NCI-H2029 (cell line): ENCODE results near the gene PRIM2.
"Not testable (repeated sequence)": the region's sequence is repeated elsewhere in the genome, so short reads cannot be mapped to it uniquely, and the experiment has no call there.

Experiments
- DNase-seq: peaks from one replicate; lab custom pipeline; 2025; lab: John Stamatoyannopoulos, UW

Gene PRIM2

DNA sequence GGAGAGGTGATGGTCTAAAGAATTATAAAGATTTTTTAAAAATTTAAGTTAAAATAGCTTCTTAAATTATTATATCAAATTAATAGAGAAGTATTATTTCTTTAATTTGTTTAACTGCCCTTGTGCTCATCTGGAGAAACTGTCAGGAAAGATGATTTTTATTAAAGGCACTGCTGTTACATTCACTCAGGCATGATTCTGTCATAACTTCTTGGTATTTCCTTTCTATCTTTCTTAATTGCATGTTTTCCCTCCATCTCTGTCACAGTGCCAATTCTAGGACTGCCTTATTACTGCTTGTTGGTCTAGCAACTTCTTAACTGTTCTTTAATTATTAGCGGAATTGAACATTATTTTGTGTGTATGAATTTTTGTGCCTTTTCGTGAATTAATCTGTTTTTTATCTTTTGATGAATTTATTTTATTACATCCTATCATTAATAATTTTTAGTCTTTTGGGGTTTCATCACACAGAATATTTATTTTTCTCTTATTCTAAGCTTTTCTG lies 47.7 kb downstream of the PRIM2 start:
- not testable (repeated sequence) for DNase-seq

DNA sequence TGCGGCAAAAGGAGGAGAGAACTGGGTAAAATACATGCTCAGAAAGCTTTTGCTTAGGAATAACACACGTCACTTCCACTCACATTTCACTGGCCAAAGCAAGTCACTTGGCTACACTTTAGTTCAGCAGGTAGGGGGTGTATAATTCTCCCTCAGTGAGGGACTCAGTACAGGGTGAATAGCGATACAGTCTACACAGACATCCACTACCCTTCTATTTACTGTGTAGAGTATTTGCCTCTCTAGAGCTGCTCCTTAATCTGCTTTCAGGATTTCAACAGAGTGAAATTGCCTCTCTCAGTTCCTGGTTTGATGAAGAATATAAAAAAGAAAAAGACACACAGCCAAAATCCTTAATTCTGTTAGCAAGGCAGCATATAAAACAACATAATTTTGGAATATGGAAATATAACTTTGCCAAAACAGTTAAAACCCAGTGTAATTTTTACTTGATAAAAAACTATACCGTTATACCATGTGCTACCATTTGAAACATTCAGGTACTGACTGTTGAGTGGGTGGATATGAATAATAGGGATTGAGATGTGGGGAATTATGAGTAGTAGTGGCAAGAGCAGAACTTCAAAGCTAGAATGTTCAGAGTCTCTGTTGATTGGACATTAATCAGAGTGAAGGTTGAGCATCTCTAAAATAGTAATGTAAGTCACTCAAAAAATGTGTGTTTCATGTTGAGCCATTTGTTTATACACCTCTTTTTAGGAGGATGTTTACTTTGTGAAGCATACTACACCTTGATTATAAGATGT lies 51.7 kb downstream of the PRIM2 start:
- not testable (repeated sequence) for DNase-seq

DNA sequence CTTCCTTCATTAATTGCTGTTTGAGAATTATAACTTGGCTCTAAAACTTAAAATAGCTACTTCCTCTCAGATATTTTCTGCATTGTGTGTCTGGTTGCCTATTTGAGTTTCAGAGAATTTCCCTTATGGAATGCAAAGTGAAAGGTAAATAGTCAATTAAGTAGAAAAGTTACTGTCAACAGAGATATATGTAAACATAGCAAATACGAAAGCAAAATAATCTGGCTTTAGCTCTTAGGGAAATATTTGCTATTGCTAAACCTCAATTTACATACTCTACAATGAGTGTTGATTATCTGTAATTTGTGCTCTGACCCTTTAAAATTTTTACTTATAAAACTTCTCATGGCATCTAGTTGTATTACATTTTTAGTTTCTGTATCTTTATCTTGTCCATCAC lies 54.3 kb downstream of the PRIM2 start:
- not testable (repeated sequence) for DNase-seq

DNA sequence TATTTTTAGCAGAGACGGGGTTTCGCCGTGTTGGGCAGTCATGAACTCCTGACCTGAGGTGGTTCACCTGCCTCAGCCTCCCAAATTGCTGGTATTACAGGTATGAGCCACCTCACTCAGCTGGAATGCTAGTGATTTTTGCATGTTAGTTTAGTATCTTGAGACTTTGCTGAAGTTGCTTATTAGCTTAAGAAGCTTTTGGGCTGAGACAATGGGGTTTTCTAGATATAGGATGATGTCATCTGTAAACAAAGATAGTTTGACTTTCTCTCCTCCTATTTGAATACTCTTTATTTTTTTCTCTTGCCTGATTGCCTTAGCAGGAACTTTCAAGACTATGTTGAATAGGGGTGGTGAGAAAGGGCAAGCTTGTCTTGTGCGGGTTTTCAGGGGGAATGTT lies 57.3 kb downstream of the PRIM2 start:
- not testable (repeated sequence) for DNase-seq

DNA sequence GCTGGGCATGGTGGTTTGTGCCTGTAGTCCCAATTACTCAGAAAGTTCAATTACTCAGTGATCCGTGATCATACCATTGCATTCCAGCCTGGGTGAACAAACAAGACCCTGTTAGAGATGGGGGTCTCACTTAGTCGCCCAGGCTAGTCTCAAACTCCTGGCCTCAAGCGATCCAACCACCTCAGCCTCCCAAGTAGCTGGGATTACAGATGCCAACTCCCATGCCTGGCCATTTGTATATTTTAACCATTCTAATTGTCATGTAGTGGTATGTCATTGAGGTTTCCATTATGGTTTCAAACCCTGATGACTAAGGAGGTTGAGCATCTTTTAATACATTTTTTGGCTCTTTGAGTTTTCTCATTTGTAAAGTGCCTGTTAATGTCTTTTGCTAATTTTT lies 58.7 kb downstream of the PRIM2 start:
- not testable (repeated sequence) for DNase-seq

DNA sequence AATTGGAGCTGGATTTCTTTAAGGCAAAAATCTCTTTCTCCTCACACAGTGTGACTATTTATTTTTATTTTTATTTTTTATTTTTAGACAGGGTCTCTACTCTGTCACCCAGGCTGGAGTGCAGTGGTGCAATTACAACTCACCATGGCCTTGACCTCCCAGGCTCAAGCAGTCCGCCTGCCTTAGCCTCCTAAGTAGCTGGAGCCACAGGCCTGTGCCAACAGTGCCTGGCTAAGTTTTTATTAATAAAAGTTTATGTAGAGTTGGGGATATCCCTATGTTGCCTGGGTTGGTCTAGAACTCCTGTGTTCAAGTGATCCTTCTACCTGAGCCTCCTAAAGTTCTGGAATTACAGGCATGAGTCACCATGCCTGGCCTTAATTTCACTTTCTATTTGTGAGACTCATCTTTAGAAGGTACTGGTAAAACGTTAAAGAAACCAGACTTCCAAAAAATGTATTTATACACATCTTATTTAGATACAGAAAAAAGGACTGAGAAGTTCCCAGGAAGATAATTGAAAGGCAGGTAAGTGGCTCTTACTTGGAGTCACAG lies 71.7 kb downstream of the PRIM2 start:
- DNase-seq, result not testable (repeated sequence)

DNA sequence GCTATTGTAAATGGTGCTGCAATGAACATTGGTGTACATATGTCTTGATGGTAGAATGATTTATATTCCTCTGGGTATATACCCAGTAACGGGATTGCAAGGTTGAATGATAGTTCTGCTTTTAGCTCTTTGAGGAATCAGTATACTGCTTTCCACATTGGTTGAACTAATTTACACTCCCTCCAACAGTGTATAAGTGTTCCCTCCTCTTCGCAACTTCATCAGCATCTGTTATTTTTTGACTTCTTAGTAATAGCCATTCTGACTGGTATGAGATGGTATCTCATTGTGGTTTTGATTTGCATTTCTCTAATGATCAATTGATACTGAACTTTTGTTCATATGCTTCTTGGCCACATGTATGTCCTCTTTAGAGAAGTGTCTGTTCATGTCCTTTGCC lies 73.4 kb downstream of the PRIM2 start:
- not testable (repeated sequence) for DNase-seq

DNA sequence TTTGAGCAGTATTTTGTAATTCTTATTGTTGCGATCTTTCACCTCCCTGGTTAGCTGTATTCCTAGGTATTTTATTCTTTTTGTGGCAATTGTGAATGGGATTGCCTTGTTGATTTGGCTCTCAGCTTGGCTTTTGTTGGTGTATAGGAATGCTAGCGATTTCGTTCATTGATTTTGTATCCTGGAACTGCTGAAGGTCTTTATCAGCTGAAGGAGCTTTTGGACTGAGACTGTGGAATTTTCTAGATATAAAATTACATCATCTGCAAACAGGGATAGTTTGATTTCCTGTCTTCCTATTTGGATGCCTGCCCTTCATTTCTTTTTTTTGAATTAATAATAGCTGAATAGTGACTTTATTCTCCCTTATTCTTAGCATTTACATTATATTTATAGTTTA lies 74.6 kb downstream of the PRIM2 start:
- not testable (repeated sequence) for DNase-seq

DNA sequence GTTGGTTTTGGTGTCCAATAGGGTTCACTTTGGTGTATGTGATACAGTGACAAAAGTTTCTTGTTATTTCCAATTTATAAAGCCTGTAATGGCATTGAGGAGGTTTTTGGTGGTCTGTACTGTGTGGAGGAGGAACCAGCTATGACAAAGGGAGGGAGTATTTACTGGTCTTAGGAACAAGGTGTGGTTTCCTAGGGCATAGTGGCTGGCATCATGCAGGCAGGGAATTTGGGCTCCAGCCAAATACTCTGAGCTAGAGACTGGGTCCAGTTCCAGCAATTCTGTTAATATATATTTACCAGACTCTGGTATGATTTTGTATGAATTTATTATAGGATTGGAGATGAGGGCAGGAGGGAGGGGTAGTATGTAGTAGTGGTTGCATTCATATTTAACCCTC lies 101.9 kb downstream of the PRIM2 start:
- DNase-seq, result not testable (repeated sequence)

DNA sequence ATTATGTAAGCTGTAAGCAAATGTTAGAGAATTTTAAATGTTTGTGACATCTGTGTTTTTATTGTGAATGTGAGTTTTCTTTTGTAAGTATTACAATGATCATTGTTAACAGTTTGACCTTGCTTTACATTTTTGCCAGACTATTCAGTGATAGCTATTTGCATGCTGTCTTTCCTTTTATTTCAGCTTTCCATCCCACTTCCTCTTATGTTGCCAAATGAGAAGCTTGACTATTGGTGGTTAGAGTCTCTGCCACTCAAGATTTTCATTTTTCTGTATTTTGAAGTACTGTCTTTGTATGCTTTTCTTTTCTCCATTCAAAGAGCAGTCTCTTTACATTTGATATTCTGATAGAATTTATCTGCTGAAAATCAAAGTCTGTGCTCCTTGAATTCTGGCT lies 104.1 kb downstream of the PRIM2 start:
- no peak for DNase-seq

DNA sequence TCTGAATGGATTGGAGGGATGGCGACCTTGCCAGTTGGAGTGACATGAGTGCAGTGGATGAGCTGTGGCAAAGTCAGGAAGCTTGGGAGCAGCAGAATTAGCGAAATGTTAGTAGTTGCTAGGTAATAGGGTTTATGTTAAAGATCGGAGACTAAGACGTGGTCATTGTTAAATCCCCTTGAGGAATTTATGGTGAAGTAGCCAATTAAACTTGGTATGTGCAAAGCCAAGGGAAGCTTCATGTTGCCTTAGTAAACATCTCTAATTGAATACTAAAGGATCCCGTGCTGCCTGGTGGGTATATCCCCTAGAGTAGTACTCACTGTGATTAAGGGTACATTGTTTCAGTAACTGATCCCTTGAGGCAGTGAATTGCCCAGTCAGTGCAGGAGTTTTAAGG lies 106.0 kb downstream of the PRIM2 start:
- DNase-seq, result no peak

DNA sequence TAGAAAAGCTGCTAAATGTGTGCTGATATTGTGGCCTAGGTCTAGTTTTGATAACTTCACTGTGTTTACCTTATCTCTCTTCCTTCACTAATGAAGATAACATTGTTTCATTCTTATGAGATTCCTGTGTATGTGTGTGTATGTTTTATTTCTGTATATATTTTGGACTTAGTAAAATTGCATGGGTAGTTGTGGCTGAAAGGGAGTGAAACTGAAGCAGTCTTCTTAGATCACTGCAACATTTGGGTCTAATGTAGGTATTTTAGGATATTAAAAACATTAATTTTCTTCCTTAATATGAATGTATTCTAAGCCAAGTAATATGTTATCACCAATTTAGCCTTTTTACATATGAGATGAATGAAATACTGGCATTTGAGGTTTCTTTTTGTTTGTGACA lies 114.3 kb downstream of the PRIM2 start:
- DNase-seq, result not testable (repeated sequence)

DNA sequence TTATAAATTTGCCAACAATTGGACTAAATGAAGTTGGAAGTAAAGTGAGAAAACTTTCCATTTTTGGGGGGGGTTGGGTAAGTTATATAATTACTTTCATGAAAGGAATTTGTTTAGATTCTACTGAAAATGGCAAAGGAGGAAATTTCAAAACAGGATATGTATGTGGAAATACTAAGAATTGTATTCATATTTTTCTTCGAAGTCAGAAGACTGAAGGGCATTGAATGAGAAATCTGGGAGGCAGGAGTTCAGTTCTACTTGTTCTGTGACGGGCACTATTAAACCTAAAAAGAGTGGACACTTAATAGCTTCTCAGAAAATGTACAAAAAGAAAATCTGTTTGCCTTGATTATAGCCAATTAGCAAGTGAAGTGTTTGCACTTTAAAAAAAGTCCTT lies 114.7 kb downstream of the PRIM2 start:
- DNase-seq, result no peak

DNA sequence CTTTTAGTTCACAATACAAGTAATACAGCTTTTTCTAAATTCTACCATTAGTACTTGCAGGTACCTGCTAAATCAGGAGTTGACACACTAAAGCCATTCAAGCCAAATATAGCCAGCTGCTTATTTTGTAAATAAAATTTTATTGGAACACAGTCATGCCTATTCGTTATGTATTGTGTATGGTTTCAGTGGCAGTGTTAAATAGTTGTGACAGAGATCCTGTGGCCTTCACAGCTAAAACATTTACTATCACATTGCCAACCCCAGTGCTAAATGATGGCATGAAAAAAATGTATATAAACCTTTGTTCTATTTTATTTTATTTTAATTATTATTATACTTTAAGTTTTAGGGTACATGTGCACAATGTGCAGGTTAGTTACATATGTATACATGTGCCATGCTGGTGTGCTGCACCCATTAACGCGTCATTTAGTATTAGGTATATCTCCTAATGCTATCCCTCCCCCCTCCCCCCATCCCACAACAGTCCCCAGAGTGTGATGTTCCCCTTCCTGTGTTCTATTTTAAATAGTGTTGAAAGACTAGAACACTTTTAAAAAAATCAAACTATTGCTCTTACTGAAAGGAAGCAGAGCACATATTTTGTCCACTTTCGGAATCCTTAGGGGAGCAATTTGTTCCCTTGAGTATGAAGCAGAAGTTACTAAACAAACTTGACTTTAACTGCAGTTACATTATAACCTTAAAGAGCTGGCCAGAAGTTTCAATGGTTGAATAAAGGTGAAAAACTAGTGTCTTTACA lies 115.7 kb downstream of the PRIM2 start:
- no peak for DNase-seq

DNA sequence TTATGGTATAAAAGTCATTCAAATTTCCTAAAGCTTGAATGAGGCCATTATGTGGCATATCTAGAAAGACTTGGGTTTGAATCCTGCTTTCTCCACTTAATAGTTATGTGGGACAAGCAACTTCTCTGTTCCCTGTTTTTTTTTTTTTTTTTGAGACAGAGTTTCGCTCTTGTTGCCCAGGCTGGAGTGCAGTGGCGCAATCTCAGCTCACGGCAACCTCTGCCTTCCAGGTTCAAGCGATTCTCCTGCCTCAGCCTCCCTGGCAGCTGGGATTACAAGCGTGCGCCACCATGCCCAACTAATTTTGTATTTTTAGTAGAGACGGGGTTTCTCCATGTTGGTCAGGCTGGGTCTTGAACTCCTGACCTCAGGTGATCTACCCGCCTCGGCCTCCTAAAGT lies 116.4 kb downstream of the PRIM2 start:
- DNase-seq, result not testable (repeated sequence)

DNA sequence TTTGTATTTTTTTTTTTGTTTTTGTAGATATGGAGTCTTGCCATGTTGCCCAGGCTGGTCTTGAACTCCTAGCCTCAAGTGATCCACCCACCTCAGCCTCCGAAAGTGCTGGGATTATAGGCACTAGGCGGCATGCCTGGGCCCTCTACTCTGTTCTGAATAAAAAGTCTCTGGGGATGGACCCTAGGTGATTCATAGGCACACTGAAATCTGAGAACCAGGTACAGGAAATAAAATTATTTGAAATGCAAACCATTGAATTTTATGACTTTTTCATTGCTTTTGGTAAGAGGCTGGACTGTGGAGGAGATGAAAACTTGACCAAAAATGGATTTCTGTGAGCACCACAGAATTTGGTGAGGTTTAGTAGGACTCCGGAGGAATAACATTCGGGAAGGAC lies 117.5 kb downstream of the PRIM2 start:
- DNase-seq, result no peak

DNA sequence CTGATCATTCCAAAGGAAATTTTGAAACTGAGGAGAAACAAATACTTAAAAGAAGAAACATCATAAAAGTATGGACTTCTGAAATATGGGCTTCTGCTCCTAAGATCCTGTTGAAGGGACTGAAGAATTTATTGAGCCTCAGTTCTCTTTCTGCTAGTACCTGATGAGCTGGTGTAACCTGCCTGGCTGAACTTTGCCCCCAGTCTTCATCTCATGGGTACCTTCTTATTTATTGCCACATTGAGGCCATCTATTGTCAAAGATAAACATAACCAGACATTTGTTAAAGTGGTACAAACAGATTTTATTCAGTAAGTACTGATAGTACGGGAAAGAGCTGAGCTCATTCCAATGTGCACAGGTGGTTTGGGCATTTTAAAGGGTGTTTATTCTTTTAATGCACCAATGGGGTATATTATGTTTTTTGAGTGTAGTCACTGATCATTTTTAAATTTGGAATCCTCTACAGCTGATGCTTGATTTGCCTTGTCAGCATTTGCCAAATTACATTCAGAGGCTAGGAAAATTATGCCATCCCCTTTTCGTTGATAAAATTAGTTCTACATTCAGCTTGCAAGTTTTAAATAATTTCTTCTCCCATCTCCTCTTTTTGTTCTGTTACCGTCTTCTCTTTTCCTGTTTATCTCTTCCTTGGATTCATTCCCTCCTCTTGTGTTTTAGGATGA lies 118.2 kb downstream of the PRIM2 start:
- DNase-seq, result no peak

DNA sequence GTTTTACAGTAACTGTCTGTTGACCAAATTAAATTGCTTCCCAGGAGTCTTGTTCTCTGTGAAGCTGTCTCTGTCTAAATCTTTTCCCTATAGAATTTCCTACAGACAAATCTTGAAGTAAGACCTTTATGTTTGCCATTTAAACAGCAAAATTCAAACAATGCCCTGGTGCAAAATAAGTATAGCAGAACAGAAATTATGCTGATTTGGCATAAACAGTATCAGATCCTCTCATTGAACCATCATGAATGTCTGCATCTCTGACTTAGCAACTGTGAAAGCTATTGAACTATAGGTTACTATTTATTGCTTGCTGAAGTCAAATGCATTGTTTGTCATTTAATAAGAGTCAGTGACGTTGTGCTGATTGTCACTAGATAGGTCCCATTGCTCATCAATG lies 123.3 kb downstream of the PRIM2 start:
- not testable (repeated sequence) for DNase-seq

DNA sequence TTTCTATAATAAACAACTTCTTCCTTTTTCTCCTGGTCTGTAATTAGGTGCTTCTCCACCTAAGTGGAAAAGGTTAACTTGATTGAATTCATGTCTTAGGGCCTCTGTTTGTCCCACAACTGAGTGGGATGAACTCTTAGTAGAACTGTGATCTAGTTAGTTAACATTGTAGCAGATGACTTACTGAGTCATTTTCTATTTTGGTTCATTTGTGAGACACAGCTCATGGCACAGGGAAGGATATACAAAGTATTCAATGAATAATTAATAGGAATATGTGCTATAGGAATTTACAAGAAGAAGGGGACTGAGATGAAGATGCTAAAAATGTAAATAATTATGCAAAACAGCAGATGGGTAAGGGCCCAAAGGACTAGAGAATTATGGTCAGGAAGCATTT lies 124.7 kb downstream of the PRIM2 start:
- not testable (repeated sequence) for DNase-seq

DNA sequence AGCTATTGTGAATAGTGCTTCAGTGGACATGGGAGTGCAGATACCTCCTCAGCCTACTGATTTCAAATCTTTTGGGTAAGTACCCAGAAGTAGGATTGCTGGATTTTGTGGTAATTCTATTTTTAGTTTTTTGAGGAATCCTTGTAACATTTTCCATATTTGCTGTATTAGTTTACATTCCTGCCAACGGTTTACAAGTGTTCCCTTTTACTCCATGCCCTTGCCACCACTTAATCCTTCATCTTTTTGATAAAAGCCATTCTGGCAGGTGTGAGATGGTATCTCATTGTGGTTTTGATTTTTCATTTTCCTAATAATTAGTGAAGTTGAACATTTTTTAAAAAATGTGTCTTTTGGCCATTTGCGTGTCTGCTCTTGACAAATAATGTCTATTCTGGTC lies 125.8 kb downstream of the PRIM2 start:
- DNase-seq, result not testable (repeated sequence)

DNA sequence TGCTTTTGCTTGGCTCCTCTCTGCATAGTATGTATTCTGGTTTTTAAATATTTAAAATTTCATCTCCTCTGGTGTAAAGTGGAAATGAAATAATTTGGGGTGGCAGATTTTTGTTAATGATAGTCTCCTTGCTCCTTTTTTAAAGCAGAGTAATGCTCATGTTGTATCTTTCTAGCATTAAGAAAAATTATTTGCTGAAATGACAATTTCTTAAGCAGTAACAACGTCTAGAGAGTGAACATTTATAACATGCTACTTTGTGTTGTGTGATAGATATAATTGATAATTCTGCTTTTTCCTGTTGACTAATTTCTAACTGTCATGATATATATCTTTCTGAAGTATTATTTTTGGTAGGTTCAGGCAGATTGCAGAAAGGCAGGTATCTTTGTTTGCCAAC lies 127.4 kb downstream of the PRIM2 start:
- not testable (repeated sequence) for DNase-seq

DNA sequence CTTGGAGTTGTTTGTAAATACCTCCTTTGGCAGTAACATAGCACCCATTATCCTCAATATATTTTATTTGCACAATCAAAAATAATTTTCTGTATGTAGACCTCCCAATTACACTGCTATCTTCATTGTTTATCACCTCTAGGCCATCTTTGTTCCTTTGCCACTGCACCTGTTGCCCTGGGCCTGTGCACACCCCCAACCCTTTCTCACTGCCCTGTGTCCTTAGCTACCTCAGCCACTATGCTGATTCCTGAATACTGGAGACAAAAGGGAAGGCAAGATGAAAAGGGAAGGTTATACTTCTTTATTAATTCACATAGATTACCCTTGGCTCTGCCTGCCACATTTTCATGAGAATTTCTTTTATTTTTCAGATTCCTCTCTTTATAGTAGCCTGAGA lies 127.9 kb downstream of the PRIM2 start:
- not testable (repeated sequence) for DNase-seq
